AG04449 (cell line): ENCODE measurements around the gene EPHA10.
A peak's percentile ranks its signal among the peaks of the same experiment; 100 is the strongest.

Experiments used
- CTCF ChIA-PET: fragments of 350-600 bp; formaldehyde crosslinking; extraction: SDS; loops from one replicate; lab custom pipeline; 2021; ENCODE audit warnings: antibody characterized with exemption; lab: Yijun Ruan, JAX
- POLR2A ChIA-PET: fragments of 400-600, 350-600 bp; formaldehyde crosslinking; extraction: SDS; loops from one replicate; lab custom pipeline; 2020; ENCODE audit warnings: antibody characterized with exemption, inconsistent platforms; lab: Yijun Ruan, JAX
- DNase-seq: peaks from one replicate; pipeline ENCODE4 v3.0.0-alpha.2; 2010; ENCODE audit warnings: low read depth, low spot score
- H3K4me3 ChIP-seq: 2 replicates; pipeline ENCODE4 v1.5.1; 2011; ENCODE audit warnings: low read depth, mild to moderate bottlenecking, control low read depth, low read length
- TF ChIP-seq, protein P1 (sequence below): IDR thresholded peaks from one replicate; pipeline ENCODE4 v1.5.1; 2011; ENCODE audit warnings: mild to moderate bottlenecking, moderate library complexity, low read length, control low read depth, inconsistent platforms; ENCODE audit not compliant: insufficient read depth; ENCODE audit errors: missing control alignments

Gene EPHA10

DNA sequence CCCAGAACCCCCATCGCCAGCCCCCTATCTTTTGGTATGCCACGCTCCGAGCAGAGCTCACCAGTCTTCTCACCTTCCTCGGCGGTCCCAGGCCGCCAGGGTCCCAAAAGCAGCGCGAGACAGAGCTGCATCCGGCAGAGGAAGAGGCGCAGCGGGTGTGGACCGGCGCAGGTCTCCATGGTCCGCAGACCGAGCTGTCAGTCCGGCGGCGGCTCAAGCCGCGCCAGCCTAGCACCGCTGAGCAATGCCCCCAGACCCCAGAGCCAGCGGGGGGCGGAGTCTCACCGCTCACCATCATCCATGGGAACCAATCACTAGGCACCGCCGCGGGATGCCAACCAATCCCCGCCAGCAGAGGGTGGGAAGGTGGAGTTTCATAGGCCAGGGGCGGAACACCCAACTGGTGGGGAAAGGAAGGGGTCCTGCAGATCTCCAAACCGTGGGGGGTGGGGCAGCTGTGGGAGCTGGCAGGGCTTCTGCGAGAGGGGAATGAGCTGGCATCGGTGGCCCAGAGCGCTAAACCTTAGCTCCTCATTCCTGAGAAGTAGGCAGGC, at the start of gene EPHA10:
Gene EPHA10 (minus strand): TSS at position 233 of the 554 bp plus-strand sequence. CDS start 54 bp downstream, at position 179.
- POLR2A ChIA-PET, result no interaction called here
- TF ChIP-seq, protein P1, sequence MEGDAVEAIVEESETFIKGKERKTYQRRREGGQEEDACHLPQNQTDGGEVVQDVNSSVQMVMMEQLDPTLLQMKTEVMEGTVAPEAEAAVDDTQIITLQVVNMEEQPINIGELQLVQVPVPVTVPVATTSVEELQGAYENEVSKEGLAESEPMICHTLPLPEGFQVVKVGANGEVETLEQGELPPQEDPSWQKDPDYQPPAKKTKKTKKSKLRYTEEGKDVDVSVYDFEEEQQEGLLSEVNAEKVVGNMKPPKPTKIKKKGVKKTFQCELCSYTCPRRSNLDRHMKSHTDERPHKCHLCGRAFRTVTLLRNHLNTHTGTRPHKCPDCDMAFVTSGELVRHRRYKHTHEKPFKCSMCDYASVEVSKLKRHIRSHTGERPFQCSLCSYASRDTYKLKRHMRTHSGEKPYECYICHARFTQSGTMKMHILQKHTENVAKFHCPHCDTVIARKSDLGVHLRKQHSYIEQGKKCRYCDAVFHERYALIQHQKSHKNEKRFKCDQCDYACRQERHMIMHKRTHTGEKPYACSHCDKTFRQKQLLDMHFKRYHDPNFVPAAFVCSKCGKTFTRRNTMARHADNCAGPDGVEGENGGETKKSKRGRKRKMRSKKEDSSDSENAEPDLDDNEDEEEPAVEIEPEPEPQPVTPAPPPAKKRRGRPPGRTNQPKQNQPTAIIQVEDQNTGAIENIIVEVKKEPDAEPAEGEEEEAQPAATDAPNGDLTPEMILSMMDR, result no peak
- CTCF ChIA-PET, result no interaction called here
- no peak for DNase-seq
- no peak within 1 kb of the TSS for H3K4me3 ChIP-seq

DNA sequence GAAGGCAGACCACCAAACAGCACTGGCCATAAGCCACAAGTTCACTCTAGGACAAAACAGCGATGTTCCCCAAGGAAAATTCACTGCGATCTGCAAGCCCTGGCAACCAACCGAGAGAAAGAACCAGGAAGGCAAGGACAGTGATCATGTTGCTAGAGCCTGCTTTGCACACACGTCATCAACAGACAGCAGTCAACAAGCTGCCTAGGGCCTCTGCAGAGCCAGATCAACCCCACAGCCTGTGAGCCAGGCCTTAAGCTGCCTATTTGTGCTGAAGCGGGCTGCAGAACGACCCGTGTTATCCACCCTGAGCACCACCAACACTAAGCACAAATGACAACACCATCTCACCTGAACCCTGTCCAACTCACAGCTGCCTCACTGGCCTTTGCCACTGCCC, 49.3 kb upstream of the EPHA10 start:
- CTCF ChIA-PET, result no interaction called here
- TF ChIP-seq, protein P1, result no peak
- no peak for DNase-seq
- POLR2A ChIA-PET, result no interaction called here
- H3K4me3 ChIP-seq, result no peak overlapping the region

DNA sequence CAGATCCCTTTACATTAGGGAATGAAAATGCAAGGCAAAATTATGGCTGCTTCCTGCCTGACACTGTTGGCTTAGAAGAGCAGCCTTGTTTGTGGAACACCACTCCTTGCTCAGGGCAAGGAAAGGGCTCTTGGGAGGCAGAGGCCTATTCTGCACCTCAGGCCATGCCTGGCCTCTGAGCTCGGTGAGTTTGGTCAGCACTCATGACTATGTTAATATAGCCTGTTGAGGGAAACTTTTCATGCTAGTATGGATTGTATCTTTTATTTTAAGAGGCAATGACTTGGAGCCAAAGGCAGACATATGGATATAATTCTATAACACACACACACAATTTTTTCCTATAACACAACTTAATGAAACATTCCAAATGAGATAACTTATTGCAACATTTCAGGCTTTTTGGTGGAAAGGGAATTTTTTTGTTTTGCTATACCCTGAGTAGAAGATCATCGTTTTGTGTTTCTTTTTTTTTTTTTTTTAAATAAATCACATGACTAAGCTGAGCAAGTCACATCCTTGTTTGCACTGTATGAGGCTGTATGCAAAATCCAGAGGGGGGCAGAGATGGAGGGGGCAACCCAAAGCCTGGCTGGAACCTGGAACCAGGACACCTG, 48.7 kb upstream of the EPHA10 start:
- no peak for DNase-seq
- ChIA-PET POLR2A (no interaction called here), CTCF (no interaction called here)
- no peak overlapping the region for H3K4me3 ChIP-seq
- TF ChIP-seq, protein P1, result no peak

DNA sequence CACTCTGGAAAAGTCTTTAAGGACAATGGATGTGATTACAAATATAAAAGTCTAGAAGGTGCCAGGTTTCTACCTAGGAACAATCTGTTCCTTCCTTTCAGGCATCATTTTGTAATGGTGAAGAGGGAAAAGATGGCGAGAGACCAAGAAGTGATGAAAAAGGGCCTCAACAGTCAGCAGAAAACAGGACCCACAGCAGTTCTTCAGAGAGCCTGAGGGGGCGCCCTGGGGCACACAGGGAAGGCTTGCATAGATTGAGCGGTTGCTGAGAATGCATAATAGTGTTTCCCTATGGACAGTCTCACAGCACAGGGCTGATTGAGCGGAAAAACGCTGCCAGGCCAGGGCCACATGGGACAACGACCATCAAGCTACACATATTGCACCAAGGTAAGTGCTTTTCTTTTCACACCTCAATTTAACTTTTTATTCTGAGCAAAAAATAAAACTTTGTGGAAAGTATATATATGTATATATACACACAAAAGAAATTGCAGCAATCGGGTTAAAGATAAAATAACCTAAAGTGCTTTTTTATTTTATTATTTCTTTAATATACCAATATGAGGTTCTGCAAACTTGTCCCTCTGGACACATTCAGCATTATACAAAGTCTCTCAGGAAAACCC, 46.2 kb upstream of the EPHA10 start:
- no peak overlapping the region for H3K4me3 ChIP-seq
- CTCF ChIA-PET, result interaction anchor here (0.6 to 1.3 kb wide), 6 partner anchors 9 to 52 kb away, joined by 3 to 10 read pairs (median 4); no protein-coding TSS in a partner anchor
- POLR2A ChIA-PET, result no interaction called here
- no peak for DNase-seq
- TF ChIP-seq, protein P1, result peak; percentile 87

DNA sequence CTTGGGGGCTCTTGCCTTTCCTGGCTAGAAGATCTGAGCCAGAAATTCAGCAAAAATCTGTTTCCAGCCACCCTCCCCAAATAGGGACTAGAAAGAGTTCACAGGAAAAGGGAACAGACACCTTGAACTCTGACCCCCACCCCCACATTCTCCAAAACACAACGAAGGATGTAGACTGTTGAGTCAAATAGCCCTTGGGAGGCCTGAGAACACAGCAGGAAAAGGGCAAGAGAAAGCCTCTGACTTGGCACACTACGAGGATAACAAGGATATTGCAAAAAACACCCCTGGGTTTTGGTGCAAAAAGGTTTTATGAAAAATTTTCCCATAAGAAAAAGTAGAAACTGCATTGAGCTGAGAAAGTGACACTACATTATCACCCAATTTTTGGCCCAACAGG, 45.0 kb upstream of the EPHA10 start:
- H3K4me3 ChIP-seq, result no peak overlapping the region
- TF ChIP-seq, protein P1, result no peak
- DNase-seq, result no peak
- POLR2A ChIA-PET, result no interaction called here
- CTCF ChIA-PET, result interaction anchor here (1.0 to 1.1 kb wide), 2 partner anchors 13 to 49 kb away, joined by 4 read pairs; partner anchors contain the start of gene MTF1
